ENCODE data around the gene TRAM2.

Gene TRAM2

DNA sequence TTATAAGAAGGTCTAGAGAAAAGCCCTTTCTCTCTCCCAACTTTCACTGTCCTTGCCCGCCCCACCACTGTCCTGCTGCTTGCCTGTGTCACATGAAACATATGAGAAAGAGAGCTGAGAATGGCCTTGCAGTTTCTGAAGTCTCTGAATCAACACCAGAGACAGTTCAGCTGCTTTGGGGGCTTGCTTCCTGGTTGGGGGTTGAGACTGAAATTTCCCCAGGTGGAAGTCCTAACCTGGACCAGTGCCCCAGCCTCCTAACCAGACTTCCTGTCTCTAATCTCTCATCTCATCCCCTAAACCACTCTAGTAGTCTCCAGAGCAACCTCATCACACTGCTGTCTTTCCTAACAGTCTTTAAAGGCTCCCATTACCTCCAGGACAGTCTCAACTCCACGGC lies 10.7 kb downstream of the TRAM2 start:
- no peak for DNase-seq

- no peak for DNase-seq
Observed at GRCh38 chr6:52564856-52565255, 12.0 kb downstream of the TRAM2 start.

DNA sequence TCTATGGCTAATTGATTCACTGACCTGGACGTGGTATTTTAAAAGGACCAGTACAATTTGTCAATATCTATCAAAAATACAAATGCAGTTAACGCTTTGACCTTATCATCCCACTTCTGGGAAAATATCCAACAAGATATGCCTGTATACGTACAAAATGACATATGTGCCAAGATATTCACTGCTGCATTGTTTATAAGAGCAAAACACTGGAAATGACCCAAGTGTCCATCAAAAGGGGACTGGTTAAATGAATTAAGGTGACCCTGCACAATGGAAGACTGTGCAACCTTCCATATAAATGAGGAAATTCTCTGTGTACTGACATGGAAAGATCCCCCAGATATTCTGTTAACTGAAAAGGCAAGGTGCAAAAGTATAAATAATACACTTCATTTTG lies 13.9 kb downstream of the TRAM2 start:
- DNase-seq, result no peak

- DNase-seq, result no peak
Observed at GRCh38 chr6:52560462-52560861, 16.4 kb downstream of the TRAM2 start.

- DNase-seq, result no peak
Observed at GRCh38 chr6:52558266-52559000, 18.4 kb downstream of the TRAM2 start.

- no peak for DNase-seq
Observed at GRCh38 chr6:52557389-52558265, 19.2 kb downstream of the TRAM2 start.

GRCh38 chr6:52555518-52556233 lies 21.2 kb downstream of the TRAM2 start:
- no peak for DNase-seq

- DNase-seq, result no peak
Observed at GRCh38 chr6:52554684-52555280, 22.1 kb downstream of the TRAM2 start.

GRCh38 chr6:52553719-52554118 lies 23.1 kb downstream of the TRAM2 start:
- no peak for DNase-seq

- no peak for DNase-seq
Observed at GRCh38 chr6:52553158-52553557, 23.7 kb downstream of the TRAM2 start.

DNA sequence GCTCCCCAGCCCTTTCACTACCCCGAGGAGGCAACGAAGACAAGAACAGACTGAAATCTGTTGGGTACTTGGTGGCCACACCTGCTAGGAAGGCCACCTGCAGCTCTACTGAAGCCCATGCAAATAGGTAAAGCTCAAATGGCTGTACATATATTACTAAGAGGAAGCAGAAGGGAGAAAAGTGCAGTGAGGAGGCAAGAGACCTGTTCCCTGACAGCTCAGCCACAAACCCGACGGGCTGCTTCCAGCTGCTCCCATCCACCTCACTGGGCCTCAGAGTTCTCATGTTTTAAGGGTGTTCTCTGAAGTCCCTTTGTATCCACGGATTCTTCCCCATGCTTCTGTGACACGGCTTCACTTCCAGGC lies 24.6 kb downstream of the TRAM2 start:
- no peak for DNase-seq

DNA sequence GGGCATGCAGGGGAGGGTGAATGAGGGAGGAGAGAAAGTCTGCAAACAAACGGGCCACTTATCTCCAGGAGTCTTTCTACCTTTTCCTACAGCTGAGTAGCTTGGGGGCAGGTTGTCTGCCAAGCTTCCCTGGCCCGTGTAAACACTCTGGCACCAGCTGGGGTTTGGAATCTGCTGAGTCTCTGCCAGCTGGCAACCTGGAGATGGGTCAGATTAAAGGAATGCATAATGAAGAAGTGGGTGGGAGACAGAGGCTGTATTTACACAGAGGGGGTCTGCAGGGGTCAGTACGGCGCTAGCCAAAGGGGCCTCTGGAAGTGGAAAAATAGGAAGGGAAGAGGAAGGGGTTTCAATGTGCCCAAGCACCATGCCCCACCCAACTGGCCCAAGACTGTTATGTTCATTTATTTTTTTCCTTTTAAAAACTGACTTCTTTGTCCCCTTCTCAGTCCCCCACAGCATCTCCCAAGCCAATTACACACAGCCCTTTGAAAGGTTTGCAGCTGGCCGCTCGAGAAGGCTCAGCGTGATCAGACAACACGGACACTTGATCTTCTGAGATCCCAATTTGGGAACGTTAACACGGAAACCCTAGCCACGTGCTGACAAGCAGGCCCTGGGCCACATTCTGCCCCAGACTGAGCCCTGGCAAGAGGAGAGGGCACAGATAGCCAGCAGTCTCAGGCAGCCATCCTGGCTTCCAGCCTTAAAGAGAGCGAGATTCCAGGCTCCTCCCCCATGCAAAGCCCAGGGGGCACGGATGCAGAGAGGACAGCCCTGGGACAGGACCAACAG lies 25.2 kb downstream of the TRAM2 start:
- no peak for DNase-seq

GRCh38 chr6:52550870-52551269 lies 26.0 kb downstream of the TRAM2 start:
- no peak for DNase-seq

- DNase-seq, result no peak
Observed at GRCh38 chr6:52550014-52550575, 26.8 kb downstream of the TRAM2 start.

- DNase-seq, result no peak
Observed at GRCh38 chr6:52549428-52549827, 27.4 kb downstream of the TRAM2 start.

GRCh38 chr6:52548999-52549398 lies 27.9 kb downstream of the TRAM2 start:
- DNase-seq, result no peak

DNA sequence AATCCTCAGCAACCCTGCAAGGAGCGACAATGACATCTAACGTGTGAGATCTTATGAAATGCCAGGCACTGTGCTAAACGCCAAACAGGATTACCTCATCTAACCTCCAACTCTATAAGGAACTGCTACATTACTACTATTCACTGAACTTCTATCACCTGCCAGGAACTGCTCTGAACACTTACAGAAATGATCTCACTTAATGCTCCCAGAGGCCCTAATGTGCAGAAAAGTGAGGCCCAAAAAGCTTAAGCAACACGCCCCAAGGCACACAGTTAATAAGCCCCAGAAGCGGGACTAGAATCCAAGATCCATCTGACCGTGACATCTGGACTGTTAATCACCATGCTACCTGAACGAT lies 28.5 kb downstream of the TRAM2 start:
- DNase-seq, result no peak

DNA sequence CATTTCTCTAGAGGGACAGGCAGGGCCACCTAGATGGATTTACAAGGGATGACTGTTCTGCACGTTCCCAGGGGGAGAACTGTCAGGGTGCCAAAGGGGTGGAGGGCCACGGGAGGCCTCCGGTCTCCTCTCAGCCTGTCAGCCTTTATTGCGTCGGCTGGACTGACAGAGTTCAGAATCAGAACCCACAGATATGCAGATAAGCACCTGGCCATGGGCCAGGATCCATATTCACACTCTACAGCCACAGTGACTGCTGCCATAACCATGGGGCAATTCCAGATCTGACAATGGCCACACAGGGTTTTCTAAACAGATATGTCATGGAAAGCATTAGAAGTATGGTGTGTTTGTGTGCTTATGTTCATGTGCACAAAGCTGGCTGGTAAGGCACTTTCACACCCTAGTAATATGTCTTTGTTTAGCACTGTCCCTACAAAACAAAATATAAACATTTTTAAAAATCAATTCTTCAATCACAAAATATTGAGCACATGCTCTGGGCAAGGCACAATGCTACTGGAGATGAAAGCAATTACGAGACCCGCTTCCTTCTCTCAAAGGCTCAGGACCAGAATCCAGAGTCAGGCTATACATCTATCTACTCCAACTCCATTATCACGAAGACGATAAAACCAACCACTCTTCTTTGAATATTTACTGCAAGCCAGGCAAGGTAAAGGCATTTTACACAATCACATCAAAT lies 29.1 kb downstream of the TRAM2 start:
- no peak for DNase-seq

DNA sequence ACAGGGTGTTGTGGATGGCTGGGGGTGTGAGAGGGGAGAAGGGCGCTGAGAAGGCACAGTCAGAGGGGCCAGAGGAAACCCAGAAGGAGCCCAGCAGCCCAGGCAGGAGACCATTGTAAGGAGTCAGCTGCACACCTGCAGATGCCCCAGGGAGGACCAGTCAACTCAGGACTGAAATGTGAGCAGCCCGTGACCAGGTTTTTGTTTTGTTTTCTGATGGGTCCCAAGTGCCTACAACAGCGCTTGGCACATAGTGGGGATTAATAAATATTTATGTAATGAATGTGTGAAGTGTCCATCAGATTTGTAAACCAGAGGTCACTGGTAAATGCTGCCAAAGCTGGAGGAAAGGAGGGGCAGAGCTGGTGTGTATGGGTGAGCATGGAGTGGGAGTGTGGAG lies 30.2 kb downstream of the TRAM2 start:
- DNase-seq, result no peak

DNA sequence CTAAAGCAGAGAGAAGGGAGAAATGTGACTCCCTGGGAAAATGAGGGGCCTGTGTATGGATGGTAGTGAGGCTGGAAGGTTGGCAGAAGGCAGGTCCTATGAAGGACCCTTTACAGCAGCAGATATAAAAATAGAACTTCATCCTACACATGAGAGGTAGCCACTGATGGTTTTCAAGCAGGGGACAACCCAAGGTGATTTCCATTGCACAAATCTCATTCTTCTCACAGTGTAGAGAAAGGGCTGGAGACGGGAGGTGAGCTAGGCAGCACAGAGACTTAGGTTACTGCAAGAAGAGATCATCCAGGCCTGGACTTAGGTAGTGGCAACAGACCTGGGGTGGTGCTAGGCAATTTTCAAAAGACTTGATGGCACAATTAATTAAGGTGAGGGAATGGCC lies 30.7 kb downstream of the TRAM2 start:
- no peak for DNase-seq

GRCh38 chr6:52545406-52546119 lies 31.3 kb downstream of the TRAM2 start:
- DNase-seq, result no peak
